Erythroblast (primary cell): ENCODE results near the gene ZNRF3.

ENCODE experiments used
- GATA1 ChIP-seq: IDR thresholded peaks from 2 replicates; pipeline ENCODE4 v1.6.1; 2011; ENCODE audit warnings: low read depth, mild to moderate bottlenecking, control low read depth, low read length, moderate library complexity
- POLR2A ChIP-seq: IDR thresholded peaks from 2 replicates; pipeline ENCODE4 v1.6.1; 2011; ENCODE audit warnings: mild to moderate bottlenecking, low read length

DNA sequence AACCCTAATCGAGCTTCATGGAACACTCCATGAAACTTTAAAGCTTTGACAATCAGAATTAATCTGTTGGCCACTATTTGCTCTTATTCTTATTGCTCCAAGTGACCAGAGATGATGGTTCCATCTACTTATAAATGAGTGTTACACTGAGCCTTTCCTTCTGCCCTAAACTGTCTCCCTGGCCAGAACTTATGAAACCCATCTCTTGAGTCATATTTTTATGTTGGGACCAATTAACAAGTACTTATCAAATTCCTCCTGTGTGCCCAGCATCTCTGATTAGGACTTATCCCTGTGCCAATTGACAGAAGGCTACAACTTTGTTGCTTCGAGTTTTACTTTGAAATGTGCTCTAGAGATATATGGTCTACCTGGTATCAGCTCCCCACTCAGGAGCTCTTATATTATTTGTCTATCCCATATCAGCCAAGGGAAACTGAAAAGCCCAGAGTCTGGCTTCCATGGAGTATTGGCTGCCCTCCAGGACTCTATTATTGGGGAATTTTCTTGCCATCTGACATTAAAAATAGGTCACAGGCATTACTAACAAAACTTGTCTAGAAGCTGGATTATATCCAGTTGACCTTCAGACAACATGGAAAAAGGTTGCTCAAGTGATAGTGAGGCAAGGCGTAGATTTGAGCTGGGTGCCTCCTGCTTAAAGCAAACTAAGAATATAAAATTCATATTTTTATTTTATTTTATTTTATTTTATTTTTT, 198.3 kb downstream of the ZNRF3 start:
- no peak for TF ChIP-seq POLR2A
- no peak for TF ChIP-seq GATA1
